ENCODE data around the gene AKAP9. TPM values are rescaled to one million over a fixed set of nuclear protein-coding genes. Genes with fewer than 3 reads are reported as not detected.

Gene AKAP9
- total RNA-seq, 4 donors from 2014 or later, result 49.4 to 192 (median 68.0) TPM

DNA sequence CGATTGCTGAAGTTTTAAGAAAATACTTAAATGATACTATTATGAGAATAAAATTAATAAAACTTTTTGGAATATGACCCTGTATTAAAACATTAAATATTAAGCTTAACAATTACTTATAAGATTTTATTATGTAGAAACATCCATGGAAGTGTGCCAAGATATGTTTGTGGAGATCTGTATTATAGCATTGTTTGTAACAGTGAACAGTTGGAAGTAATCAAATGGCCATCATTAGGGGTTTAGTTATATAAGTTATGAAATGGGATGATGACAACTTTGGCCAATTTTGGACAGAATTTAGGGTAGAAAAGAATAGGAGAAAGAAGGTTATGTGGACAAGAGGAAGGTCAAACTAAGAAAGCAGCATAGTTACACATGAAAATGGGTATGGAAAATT is 88.0 kb downstream of the AKAP9 start:
- 96% methylated on average over 1 of the region's 1 CpG for WGBS
- no peak for DNase-seq (ENCODE audit: low spot score in 2 of 2)
- Histone ChIP-seq H3K36me3 (peaks cover 60% of the 10 kb centered on the region), H3K27me3 (no peaks in the 10 kb centered on the region), H3K4me3 (no peak overlapping the region), H3K27ac (no peak overlapping the region), H3K4me1 (no peaks in the 10 kb centered on the region), H3K9me3 (no peaks in the 10 kb centered on the region)
- no peak for TF ChIP-seq EP300 (IDR thresholded peaks at IDR 0.05)
- TF ChIP-seq POLR2A (IDR thresholded peaks at IDR 0.05), result no peak
- no peak for TF ChIP-seq CTCF (IDR thresholded peaks at IDR 0.05)
- no peak for TF ChIP-seq POLR2AphosphoS5 (IDR thresholded peaks at IDR 0.05)

DNA sequence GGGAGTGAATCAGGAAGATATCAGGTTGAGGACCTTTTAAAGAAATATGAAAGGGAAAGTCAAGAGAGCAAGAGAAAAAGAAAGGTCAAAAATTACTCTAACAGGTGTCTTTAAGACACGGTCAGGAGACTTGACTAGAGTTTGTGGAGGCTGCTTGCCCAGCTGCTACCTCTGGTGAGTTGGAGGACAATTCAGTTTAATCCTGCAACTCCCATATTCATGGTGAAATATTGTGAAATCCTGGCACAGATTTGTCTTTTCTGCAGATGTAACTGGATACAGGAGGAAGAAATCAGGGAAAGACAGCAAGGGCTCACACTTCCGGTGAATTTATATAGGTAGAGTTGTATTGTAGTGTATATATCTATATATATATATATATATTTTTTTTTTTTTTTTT is 93.5 kb downstream of the AKAP9 start:
- H3K36me3 ChIP-seq, result peaks cover 44% of the 10 kb centered on the region

DNA sequence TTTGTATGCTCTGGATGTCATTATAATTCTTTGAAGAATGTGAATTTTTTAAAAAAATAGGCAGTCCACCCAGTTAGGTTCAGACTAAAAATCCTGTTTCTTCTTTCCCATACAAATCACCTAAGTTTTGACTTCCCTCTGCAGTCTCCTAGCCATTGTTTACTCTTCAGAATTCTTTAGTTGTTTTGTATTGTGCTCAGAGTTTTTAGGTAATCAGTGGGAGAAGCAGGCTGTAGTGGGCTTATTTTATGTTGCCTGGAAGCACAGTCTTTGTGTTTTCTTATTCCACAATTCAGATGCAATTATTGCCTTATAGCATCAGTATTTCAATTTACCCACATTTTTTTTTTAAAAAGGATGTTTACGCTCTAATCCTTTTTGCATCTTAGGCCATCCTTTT is 94.9 kb downstream of the AKAP9 start:
- no peaks in the 10 kb centered on the region for H3K9me3 ChIP-seq
- H3K36me3 ChIP-seq, result peaks cover 40% of the 10 kb centered on the region
- H3K27ac ChIP-seq, result no peak overlapping the region
- 100% methylated on average over 1 of the region's 1 CpG for WGBS
- no peaks in the 10 kb centered on the region for H3K4me1 ChIP-seq
- H3K27me3 ChIP-seq, result no peaks in the 10 kb centered on the region
- no peak overlapping the region for H3K4me3 ChIP-seq
- TF ChIP-seq EP300 (IDR thresholded peaks at IDR 0.05), result no peak
- TF ChIP-seq POLR2A (IDR thresholded peaks at IDR 0.05), result no peak
- no peak for TF ChIP-seq POLR2AphosphoS5 (IDR thresholded peaks at IDR 0.05)
- no peak for TF ChIP-seq CTCF (IDR thresholded peaks at IDR 0.05)
- DNase-seq (ENCODE audit: low spot score in 2 of 2), result no peak

More for the DNA sequence above, 93.5 kb downstream of the AKAP9 start:
- Histone ChIP-seq H3K4me1 (no peaks in the 10 kb centered on the region), H3K4me3 (no peak overlapping the region), H3K27ac (no peak overlapping the region), H3K27me3 (no peaks in the 10 kb centered on the region), H3K9me3 (no peaks in the 10 kb centered on the region)
- TF ChIP-seq POLR2A (IDR thresholded peaks at IDR 0.05) (no peak), EP300 (IDR thresholded peaks at IDR 0.05) (no peak), POLR2AphosphoS5 (IDR thresholded peaks at IDR 0.05) (no peak), CTCF (IDR thresholded peaks at IDR 0.05) (no peak)
- WGBS, result 90% methylated on average over 2 of the region's 2 CpGs
- no peak for DNase-seq (ENCODE audit: low spot score in 2 of 2)

DNA sequence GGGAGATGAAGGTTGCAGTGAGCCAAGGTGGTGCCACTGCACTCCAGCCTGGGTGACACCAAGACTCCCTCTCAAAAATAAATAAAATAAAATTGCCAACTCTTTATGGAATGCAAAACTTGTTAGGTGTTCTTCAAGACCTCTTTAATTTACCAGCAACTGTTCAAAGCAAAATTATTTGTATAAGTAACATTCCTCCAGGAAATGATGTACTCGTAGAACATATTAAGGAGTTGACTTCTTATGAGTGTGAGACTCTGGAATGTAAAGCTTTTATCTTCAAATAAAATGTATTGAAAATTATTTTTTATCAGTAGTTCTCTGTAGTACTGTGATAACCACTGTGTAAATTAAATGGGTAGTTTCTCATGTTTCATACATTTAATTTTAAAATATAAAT is 99.2 kb downstream of the AKAP9 start:
- Histone ChIP-seq H3K27me3 (no peaks in the 10 kb centered on the region), H3K27ac (no peak overlapping the region), H3K4me1 (no peaks in the 10 kb centered on the region), H3K4me3 (no peak overlapping the region), H3K36me3 (peaks cover 43% of the 10 kb centered on the region), H3K9me3 (no peaks in the 10 kb centered on the region)
- WGBS, result 94% methylated on average over 1 of the region's 1 CpG
- DNase-seq (ENCODE audit: low spot score in 2 of 2), result no peak
- no peak for TF ChIP-seq POLR2A (IDR thresholded peaks at IDR 0.05)
- no peak for TF ChIP-seq POLR2AphosphoS5 (IDR thresholded peaks at IDR 0.05)
- no peak for TF ChIP-seq CTCF (IDR thresholded peaks at IDR 0.05)
- TF ChIP-seq EP300 (IDR thresholded peaks at IDR 0.05), result no peak

DNA sequence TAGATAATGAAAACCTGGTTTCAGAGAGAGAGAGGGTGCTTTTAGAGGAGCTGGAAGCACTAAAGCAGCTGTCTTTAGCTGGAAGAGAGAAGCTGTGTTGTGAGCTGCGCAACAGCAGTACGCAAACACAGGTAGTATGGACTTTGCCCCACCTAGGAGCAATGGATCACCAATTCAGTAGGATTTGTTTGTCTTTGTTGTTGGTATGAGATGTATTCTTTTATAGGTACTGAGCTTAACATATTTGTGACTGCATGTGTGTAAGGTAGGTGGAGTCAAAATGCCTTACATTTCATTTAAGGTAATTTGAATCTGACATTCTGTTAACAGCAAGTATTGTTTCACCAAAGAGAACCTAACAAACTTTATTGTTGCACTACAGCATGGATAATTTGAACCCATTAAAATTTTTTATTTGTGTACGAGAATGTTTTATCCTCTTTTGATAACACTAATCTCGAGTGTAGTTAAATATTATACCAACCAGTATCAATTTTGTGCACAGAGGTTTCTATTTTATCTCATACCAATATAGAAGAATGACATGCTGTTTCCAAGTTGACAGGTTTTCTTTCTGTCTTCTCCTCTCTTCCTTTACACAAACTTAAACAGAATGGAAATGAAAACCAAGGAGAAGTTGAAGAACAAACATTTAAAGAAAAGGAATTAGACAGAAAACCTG is 101.5 kb downstream of the AKAP9 start:
- no peak for DNase-seq (ENCODE audit: low spot score in 2 of 2)
- WGBS, result 97% methylated on average over 4 of the region's 4 CpGs

More for the DNA sequence above, 101.5 kb downstream of the AKAP9 start:
- H3K9me3 ChIP-seq, result no peaks in the 10 kb centered on the region
- H3K4me3 ChIP-seq, result no peak overlapping the region
- H3K4me1 ChIP-seq, result no peaks in the 10 kb centered on the region
- no peak for TF ChIP-seq POLR2A (IDR thresholded peaks at IDR 0.05)
- TF ChIP-seq CTCF (IDR thresholded peaks at IDR 0.05), result no peak
- no peak for TF ChIP-seq POLR2AphosphoS5 (IDR thresholded peaks at IDR 0.05)
- TF ChIP-seq EP300 (IDR thresholded peaks at IDR 0.05), result no peak
- peaks cover 62% of the 10 kb centered on the region for H3K36me3 ChIP-seq
- no peak overlapping the region for H3K27ac ChIP-seq
- no peaks in the 10 kb centered on the region for H3K27me3 ChIP-seq

Measured in suprapubic skin (tissue), 4 donors.